HepG2 (cell line): Measurements from ENCODE around the gene SEBOX. TPM values are rescaled to one million over a fixed set of nuclear protein-coding genes. Genes with fewer than 3 reads are reported as not detected.

ENCODE experiments used
- BORCS8-MEF2B ChIP-seq: sonication (generic); formaldehyde crosslinking; IDR thresholded peaks from 2 replicates; pipeline ENCODE4 v1.8.0; 2022; ENCODE audit warnings: mild to moderate bottlenecking, missing genetic modification reagents
- LCORL ChIP-seq, 2 experiments: fragments of 450-650 bp in 1 of 2; sonication (generic) in 1 of 2; formaldehyde crosslinking in 1 of 2; IDR thresholded peaks; 2 replicates each; pipeline versions ENCODE4 v1.5.0 to v1.6.1; 2017 to 2020; ENCODE audit warnings: antibody characterized with exemption in 1 of 2, missing genetic modification reagents in 1 of 2
- NFE2 ChIP-seq: sonication (generic); formaldehyde crosslinking; IDR thresholded peaks from 2 replicates; pipeline ENCODE4 v1.4.0; 2020; ENCODE audit warnings: missing genetic modification reagents
- RAD21 ChIP-seq: fragments of 450-650 bp; formaldehyde crosslinking; IDR thresholded peaks from 2 replicates; pipeline ENCODE4 v1.5.0; 2020; ENCODE audit warnings: mild to moderate bottlenecking
- RORA ChIP-seq: sonication (generic); formaldehyde crosslinking; IDR thresholded peaks from 2 replicates; pipeline ENCODE4 v1.5.0; 2020; ENCODE audit warnings: mild to moderate bottlenecking, missing genetic modification reagents, moderate library complexity
- SALL2 ChIP-seq: sonication (generic); formaldehyde crosslinking; IDR thresholded peaks from 2 replicates; pipeline ENCODE4 v1.8.1; 2023; ENCODE audit warnings: mild to moderate bottlenecking, missing genetic modification reagents, inconsistent platforms
- SOX6 ChIP-seq, 2 experiments: fragments of 450-650 bp in 1 of 2; sonication (generic) in 1 of 2; formaldehyde crosslinking in 1 of 2; IDR thresholded peaks; 2 replicates each; pipeline versions ENCODE4 v1.4.0 to v1.6.1; 2017 to 2020; ENCODE audit warnings: antibody characterized with exemption in 1 of 2, mild to moderate bottlenecking in 1 of 2, missing genetic modification reagents in 1 of 2
- SUZ12 ChIP-seq: fragments of 150-350 bp; IDR thresholded peaks from 2 replicates; pipeline ENCODE4 v1.6.1; 2014; ENCODE audit warnings: low read depth, low read length
- ZNF225 ChIP-seq: sonication (generic); formaldehyde crosslinking; IDR thresholded peaks from 2 replicates; pipeline ENCODE4 v1.4.0; 2020; ENCODE audit warnings: mild to moderate bottlenecking, missing genetic modification reagents
- ZNF557 ChIP-seq: sonication (generic); formaldehyde crosslinking; IDR thresholded peaks from 2 replicates; pipeline ENCODE4 v1.4.0; 2020; ENCODE audit warnings: missing genetic modification reagents
- ZNF562 ChIP-seq: sonication (generic); formaldehyde crosslinking; IDR thresholded peaks from 2 replicates; pipeline ENCODE4 v1.8.0; 2022; ENCODE audit warnings: missing genetic modification reagents, borderline replicate concordance
- ZNF776 ChIP-seq: sonication (generic); formaldehyde crosslinking; IDR thresholded peaks from 2 replicates; pipeline ENCODE4 v1.4.0; 2020; ENCODE audit warnings: mild to moderate bottlenecking, missing genetic modification reagents
- polyA plus RNA-seq, 8 experiments: library from polyadenylated mRNA; depleted of rRNA in 3 of 8; stranded (reverse) in 7 of 8; unstranded in 1 of 8; fragments of >200 nt; fragmentation: Illumina TruSeq in 4 of 8; extraction: Trizol in 4 of 8; gene quantifications; 2 replicates each; pipeline versions ENCODE4 v1.2.1 to v1.2.3, GENCODE V29; 2011 to 2016; ENCODE audit warnings: low read depth in 4 of 8, missing spikeins in 1 of 8, mixed read lengths in 1 of 8; ENCODE audit not compliant: insufficient read depth in 1 of 8
- total RNA-seq, 5 experiments: library from RNA; depleted of rRNA; stranded (reverse); fragments of >200 nt; fragmentation: Illumina TruSeq; extraction: Trizol; gene quantifications; 2 replicates each; pipeline ENCODE4 v1.2.3, GENCODE V29; 2016; ENCODE audit warnings: low read depth in 1 of 5
- TF ChIP-seq, protein P1 (sequence below): sonication (generic); formaldehyde crosslinking; IDR thresholded peaks from 2 replicates; pipeline ENCODE4 v1.4.0; 2020; ENCODE audit warnings: missing genetic modification reagents
- TF ChIP-seq, protein P2 (sequence below): sonication (generic); formaldehyde crosslinking; IDR thresholded peaks from 2 replicates; pipeline ENCODE4 v1.8.0; 2022; ENCODE audit warnings: mild to moderate bottlenecking, missing genetic modification reagents, moderate library complexity
- TF ChIP-seq, protein P3 (sequence below): sonication (generic); formaldehyde crosslinking; IDR thresholded peaks from 2 replicates; pipeline ENCODE4 v1.5.0; 2020; ENCODE audit warnings: mild to moderate bottlenecking, missing genetic modification reagents
- TF ChIP-seq, protein P4 (sequence below): sonication (generic); formaldehyde crosslinking; IDR thresholded peaks from 2 replicates; pipeline ENCODE4 v1.5.0; 2020; ENCODE audit warnings: mild to moderate bottlenecking, low read depth, missing genetic modification reagents, borderline replicate concordance
- TF ChIP-seq, protein P5 (sequence below): sonication (generic); formaldehyde crosslinking; IDR thresholded peaks from 2 replicates; pipeline ENCODE4 v1.9.0; 2021; ENCODE audit warnings: missing genetic modification reagents, mild to moderate bottlenecking, borderline replicate concordance
- TF ChIP-seq, protein P6 (sequence below): sonication (generic); formaldehyde crosslinking; IDR thresholded peaks from 2 replicates; pipeline ENCODE4 v1.5.1; 2020; ENCODE audit warnings: mild to moderate bottlenecking, missing genetic modification reagents, moderate library complexity
- TF ChIP-seq, protein P7 (sequence below): IDR thresholded peaks from 2 replicates; pipeline ENCODE4 v1.6.1; 2012; ENCODE audit warnings: inconsistent platforms

Gene SEBOX
- total and polyA plus RNA-seq, 2 of the 13 experiments (the other 11 are each of a cell fraction or from before 2014, with no cell fraction given), result not detected

DNA sequence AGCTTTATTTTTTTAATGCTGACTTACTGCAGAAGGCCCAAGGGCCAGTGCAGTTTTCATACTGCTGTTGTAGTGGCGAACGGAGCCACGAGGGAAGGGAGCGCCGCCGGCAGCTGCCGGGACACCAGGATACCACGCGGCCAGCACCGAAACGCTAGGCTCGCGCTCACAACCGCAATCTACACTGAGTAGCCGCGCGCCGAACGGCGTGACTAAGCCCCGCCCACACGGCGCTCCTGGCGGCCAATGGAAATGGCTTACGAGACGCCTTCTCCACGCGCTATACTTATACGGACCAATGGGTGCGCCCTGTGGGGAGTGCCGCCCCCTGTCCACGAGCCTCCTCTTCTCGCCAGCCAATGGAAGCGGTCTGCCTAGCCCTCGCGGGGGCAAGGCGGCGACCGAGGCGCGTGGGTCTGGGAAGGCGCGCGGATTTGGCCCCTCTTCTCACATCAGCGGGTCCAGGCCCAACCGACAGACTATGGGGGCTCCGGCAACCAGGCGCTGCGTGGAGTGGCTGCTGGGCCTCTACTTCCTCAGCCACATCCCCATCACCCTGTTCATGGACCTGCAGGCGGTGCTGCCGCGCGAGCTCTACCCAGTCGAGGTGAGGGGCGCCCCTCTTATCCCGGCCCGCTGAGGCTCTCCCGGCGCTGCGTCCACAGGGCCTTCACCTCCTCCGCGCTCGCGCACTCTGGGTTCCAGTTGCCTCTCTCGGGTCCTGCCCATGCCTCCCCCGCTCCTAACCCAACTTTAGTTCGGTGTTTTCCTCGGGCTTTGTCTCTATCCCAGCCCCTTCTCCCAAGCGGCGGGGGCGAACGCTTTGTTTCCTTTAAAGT is 46.0 kb downstream of the SEBOX start, which contains the start of gene TMEM97 (continued):
- TF ChIP-seq, protein P1, sequence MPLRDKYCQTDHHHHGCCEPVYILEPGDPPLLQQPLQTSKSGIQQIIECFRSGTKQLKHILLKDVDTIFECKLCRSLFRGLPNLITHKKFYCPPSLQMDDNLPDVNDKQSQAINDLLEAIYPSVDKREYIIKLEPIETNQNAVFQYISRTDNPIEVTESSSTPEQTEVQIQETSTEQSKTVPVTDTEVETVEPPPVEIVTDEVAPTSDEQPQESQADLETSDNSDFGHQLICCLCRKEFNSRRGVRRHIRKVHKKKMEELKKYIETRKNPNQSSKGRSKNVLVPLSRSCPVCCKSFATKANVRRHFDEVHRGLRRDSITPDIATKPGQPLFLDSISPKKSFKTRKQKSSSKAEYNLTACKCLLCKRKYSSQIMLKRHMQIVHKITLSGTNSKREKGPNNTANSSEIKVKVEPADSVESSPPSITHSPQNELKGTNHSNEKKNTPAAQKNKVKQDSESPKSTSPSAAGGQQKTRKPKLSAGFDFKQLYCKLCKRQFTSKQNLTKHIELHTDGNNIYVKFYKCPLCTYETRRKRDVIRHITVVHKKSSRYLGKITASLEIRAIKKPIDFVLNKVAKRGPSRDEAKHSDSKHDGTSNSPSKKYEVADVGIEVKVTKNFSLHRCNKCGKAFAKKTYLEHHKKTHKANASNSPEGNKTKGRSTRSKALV (CRISPR knock-in tag), result peak; percentile 84; the same call in 1 of the 2 replicates
- TF ChIP-seq, protein P2, sequence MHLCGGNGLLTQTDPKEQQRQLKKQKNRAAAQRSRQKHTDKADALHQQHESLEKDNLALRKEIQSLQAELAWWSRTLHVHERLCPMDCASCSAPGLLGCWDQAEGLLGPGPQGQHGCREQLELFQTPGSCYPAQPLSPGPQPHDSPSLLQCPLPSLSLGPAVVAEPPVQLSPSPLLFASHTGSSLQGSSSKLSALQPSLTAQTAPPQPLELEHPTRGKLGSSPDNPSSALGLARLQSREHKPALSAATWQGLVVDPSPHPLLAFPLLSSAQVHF (CRISPR knock-in tag), result no peak; the same call in 1 of the 2 replicates
- TF ChIP-seq, protein P3, sequence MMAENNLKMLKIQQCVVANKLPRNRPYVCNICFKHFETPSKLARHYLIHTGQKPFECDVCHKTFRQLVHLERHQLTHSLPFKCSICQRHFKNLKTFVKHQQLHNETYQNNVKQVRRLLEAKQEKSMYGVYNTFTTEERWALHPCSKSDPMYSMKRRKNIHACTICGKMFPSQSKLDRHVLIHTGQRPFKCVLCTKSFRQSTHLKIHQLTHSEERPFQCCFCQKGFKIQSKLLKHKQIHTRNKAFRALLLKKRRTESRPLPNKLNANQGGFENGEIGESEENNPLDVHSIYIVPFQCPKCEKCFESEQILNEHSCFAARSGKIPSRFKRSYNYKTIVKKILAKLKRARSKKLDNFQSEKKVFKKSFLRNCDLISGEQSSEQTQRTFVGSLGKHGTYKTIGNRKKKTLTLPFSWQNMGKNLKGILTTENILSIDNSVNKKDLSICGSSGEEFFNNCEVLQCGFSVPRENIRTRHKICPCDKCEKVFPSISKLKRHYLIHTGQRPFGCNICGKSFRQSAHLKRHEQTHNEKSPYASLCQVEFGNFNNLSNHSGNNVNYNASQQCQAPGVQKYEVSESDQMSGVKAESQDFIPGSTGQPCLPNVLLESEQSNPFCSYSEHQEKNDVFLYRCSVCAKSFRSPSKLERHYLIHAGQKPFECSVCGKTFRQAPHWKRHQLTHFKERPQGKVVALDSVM, result peak; percentile 21; the same call in 1 of the 2 replicates
- TF ChIP-seq RORA (CRISPR knock-in tag) (no peak), RAD21 (CRISPR knock-in tag) (peak; percentile 40; the same call in 1 of the 2 replicates), NFE2 (CRISPR knock-in tag) (no peak), SOX6 (IDR thresholded peaks at IDR 0.05) (no peak), SOX6 (CRISPR knock-in tag; IDR thresholded peaks at IDR 0.05) (peak; percentile 19; the same call in 1 of the 2 replicates), ZNF562 (CRISPR knock-in tag) (no peak), LCORL (IDR thresholded peaks at IDR 0.05) (no peak), LCORL (CRISPR knock-in tag; IDR thresholded peaks at IDR 0.05) (peak; percentile 49), ZNF225 (CRISPR knock-in tag) (no peak; the same call in 1 of the 2 replicates), BORCS8-MEF2B (CRISPR knock-in tag) (peak; percentile 78), SALL2 (peak; percentile 86), ZNF776 (CRISPR knock-in tag) (0 out of 2 replicates have a peak, but pooled peaks have one; percentile 30), ZNF557 (CRISPR knock-in tag) (no peak; the same call in 1 of the 2 replicates), SUZ12 (no peak)
- TF ChIP-seq, protein P4, sequence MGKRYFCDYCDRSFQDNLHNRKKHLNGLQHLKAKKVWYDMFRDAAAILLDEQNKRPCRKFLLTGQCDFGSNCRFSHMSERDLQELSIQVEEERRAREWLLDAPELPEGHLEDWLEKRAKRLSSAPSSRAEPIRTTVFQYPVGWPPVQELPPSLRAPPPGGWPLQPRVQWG (CRISPR knock-in tag), result 0 out of 2 replicates have a peak, but pooled peaks have one; percentile 6
- TF ChIP-seq, protein P5, sequence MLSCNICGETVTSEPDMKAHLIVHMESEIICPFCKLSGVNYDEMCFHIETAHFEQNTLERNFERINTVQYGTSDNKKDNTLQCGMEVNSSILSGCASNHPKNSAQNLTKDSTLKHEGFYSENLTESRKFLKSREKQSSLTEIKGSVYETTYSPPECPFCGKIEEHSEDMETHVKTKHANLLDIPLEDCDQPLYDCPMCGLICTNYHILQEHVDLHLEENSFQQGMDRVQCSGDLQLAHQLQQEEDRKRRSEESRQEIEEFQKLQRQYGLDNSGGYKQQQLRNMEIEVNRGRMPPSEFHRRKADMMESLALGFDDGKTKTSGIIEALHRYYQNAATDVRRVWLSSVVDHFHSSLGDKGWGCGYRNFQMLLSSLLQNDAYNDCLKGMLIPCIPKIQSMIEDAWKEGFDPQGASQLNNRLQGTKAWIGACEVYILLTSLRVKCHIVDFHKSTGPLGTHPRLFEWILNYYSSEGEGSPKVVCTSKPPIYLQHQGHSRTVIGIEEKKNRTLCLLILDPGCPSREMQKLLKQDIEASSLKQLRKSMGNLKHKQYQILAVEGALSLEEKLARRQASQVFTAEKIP (CRISPR knock-in tag), result no peak
- TF ChIP-seq, protein P6, sequence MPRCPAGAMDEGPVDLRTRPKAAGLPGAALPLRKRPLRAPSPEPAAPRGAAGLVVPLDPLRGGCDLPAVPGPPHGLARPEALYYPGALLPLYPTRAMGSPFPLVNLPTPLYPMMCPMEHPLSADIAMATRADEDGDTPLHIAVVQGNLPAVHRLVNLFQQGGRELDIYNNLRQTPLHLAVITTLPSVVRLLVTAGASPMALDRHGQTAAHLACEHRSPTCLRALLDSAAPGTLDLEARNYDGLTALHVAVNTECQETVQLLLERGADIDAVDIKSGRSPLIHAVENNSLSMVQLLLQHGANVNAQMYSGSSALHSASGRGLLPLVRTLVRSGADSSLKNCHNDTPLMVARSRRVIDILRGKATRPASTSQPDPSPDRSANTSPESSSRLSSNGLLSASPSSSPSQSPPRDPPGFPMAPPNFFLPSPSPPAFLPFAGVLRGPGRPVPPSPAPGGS (CRISPR knock-in tag), result peak; percentile 31; the same call in 1 of the 2 replicates
- TF ChIP-seq, protein P7, sequence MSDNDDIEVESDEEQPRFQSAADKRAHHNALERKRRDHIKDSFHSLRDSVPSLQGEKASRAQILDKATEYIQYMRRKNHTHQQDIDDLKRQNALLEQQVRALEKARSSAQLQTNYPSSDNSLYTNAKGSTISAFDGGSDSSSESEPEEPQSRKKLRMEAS, result peak; percentile 96
